ENCODE data around the gene ECHDC3. TPM values are rescaled to one million over a fixed set of nuclear protein-coding genes. Genes with fewer than 3 reads are reported as not detected.

The ECHDC3 gene
- total RNA-seq, 2 donors from 2014 or later: 12.9 to 13.6 TPM

- no peaks in the 10 kb centered on the region for H3K4me1 ChIP-seq (ENCODE audit: control insufficient read depth, insufficient read depth, low read length)
- Mint-ChIP-seq H3K4me1 (no peaks in the 10 kb centered on the region), H3K27me3 (ENCODE audit: insufficient read depth) (peaks cover 3% of the 10 kb centered on the region), H3K4me3 (no peak overlapping the region), H3K27ac (no peak overlapping the region), H3K9me3 (no peaks in the 10 kb centered on the region), H3K36me3 (ENCODE audit: low read depth) (no peaks in the 10 kb centered on the region)
- H3K4me3 ChIP-seq (ENCODE audit: low read length): no peak overlapping the region
- H3K9ac ChIP-seq (ENCODE audit: extremely low read depth, low read length, poor library complexity, severe bottlenecking): no peak overlapping the region
- WGBS, 2 experiments (ENCODE audit: insufficient coverage in 1 of 2, insufficient read length in 1 of 2): 88 to 91% methylated on average over 14 to 15 of the region's 15 CpGs
- DNase-seq: no peak
- no peak for TF ChIP-seq CTCF (conservative IDR thresholded peaks at IDR 0.05)
- H3K36me3 ChIP-seq (ENCODE audit: control insufficient read depth, insufficient read depth, low read length): no peaks in the 10 kb centered on the region
- peak overlapping the region; percentile 32 for H3K27ac ChIP-seq (ENCODE audit: low read depth, low read length)
- H3K27me3 ChIP-seq (ENCODE audit: control insufficient read depth, insufficient read depth, low read length, poor library complexity, severe bottlenecking): no peaks in the 10 kb centered on the region
- H3K9me3 ChIP-seq (ENCODE audit: control insufficient read depth, low read length): no peaks in the 10 kb centered on the region
Measured at GRCh38 chr10:11713186-11713743, 28.9 kb upstream of the ECHDC3 start.

GRCh38 chr10:11713963-11714362 lies 28.2 kb upstream of the ECHDC3 start:
- no peak overlapping the region for H3K4me3 Mint-ChIP-seq
- H3K36me3 Mint-ChIP-seq (ENCODE audit: low read depth): no peaks in the 10 kb centered on the region
- H3K9me3 Mint-ChIP-seq: no peaks in the 10 kb centered on the region
- Histone ChIP-seq H3K9me3 (ENCODE audit: control insufficient read depth, low read length) (no peaks in the 10 kb centered on the region), H3K27me3 (ENCODE audit: control insufficient read depth, insufficient read depth, low read length, poor library complexity, severe bottlenecking) (no peaks in the 10 kb centered on the region), H3K4me3 (ENCODE audit: low read length) (no peak overlapping the region), H3K27ac (ENCODE audit: low read depth, low read length) (no peak overlapping the region), H3K36me3 (ENCODE audit: control insufficient read depth, insufficient read depth, low read length) (no peaks in the 10 kb centered on the region), H3K9ac (ENCODE audit: extremely low read depth, low read length, poor library complexity, severe bottlenecking) (no peak overlapping the region), H3K4me1 (ENCODE audit: control insufficient read depth, insufficient read depth, low read length) (no peaks in the 10 kb centered on the region)
- H3K27ac Mint-ChIP-seq: no peak overlapping the region
- no peak for DNase-seq
- 88 to 90% methylated on average over 5 to 10 of the region's 10 CpGs for WGBS, 2 experiments (ENCODE audit: insufficient coverage in 1 of 2, insufficient read length in 1 of 2)
- no peak for TF ChIP-seq CTCF (conservative IDR thresholded peaks at IDR 0.05)
- H3K4me1 Mint-ChIP-seq: no peaks in the 10 kb centered on the region
- H3K27me3 Mint-ChIP-seq (ENCODE audit: insufficient read depth): peaks cover 3% of the 10 kb centered on the region

DNA sequence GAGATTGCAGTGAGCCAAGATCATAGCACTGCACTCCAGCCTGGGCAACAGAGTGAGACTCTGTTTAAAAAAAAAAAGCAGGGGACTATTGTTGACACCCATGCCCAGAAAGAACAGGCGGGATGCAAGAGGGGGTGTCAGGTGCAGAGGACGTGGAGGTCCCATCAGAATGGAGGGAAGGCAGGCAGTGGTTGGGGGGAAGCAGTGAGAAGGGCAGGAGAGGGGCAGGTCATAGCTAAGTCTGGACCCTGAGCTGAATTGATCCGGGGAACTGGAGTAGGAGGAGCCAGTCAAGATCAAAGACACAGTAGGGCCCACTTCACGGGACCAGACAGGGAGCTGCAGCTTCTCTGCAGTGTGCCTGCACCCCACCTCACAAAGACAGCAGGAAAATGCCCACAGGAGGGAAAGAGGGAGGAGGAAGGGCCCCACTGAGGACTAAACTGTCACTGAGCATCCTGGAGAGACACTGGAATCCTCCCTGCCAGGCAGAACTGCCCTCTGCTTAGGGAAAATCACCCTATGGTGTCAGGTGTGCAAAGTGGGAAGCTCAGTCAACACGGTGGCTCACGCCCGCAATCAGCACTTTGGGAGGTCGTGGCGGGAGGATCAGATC lies 27.3 kb upstream of the ECHDC3 start:
- 95% methylated on average over 7 to 9 of the region's 9 CpGs for WGBS, 2 experiments (ENCODE audit: insufficient coverage in 1 of 2, insufficient read length in 1 of 2)

More for the DNA sequence above, 27.3 kb upstream of the ECHDC3 start:
- Histone ChIP-seq H3K9me3 (ENCODE audit: control insufficient read depth, low read length) (no peaks in the 10 kb centered on the region), H3K27me3 (ENCODE audit: control insufficient read depth, insufficient read depth, low read length, poor library complexity, severe bottlenecking) (no peaks in the 10 kb centered on the region), H3K4me3 (ENCODE audit: low read length) (no peak overlapping the region), H3K36me3 (ENCODE audit: control insufficient read depth, insufficient read depth, low read length) (no peaks in the 10 kb centered on the region), H3K27ac (ENCODE audit: low read depth, low read length) (no peak overlapping the region), H3K9ac (ENCODE audit: extremely low read depth, low read length, poor library complexity, severe bottlenecking) (no peak overlapping the region), H3K4me1 (ENCODE audit: control insufficient read depth, insufficient read depth, low read length) (no peaks in the 10 kb centered on the region)
- Mint-ChIP-seq H3K4me1 (no peaks in the 10 kb centered on the region), H3K9me3 (no peaks in the 10 kb centered on the region), H3K36me3 (ENCODE audit: low read depth) (no peaks in the 10 kb centered on the region), H3K27ac (no peak overlapping the region), H3K4me3 (no peak overlapping the region), H3K27me3 (ENCODE audit: insufficient read depth) (peaks cover 3% of the 10 kb centered on the region)
- DNase-seq: no peak
- no peak for TF ChIP-seq CTCF (conservative IDR thresholded peaks at IDR 0.05)

Data from endodermal cell (in vitro differentiated cells).